ENCODE measurements around the gene PPP2R2B.

PPP2R2B gene

GRCh38 chr5:146721073-146721815 lies 157.3 kb downstream of the PPP2R2B start:
- DNase-seq: peak in 9 of 42 donors; percentile 26 to 51 (median 31)
- intact Hi-C loops (cut with DNase I): no loop called here

GRCh38 chr5:146720107-146720506 lies 158.4 kb downstream of the PPP2R2B start:
- intact Hi-C loops (cut with DNase I): no loop called here
- DNase-seq: no peak

- DNase-seq: no peak
- intact Hi-C loops (cut with DNase I): no loop called here
These were observed 159.4 kb downstream of the PPP2R2B start for GRCh38 chr5:146719179-146719578.

GRCh38 chr5:146718609-146719008 lies 159.9 kb downstream of the PPP2R2B start:
- intact Hi-C loops (cut with DNase I): no loop called here
- DNase-seq: no peak

GRCh38 chr5:146717951-146718350 lies 160.6 kb downstream of the PPP2R2B start:
- intact Hi-C loops (cut with DNase I): no loop called here
- DNase-seq: no peak

- intact Hi-C loops (cut with DNase I): no loop called here
- DNase-seq: no peak
These were observed 161.9 kb downstream of the PPP2R2B start for GRCh38 chr5:146716636-146717035.

GRCh38 chr5:146710348-146710747 lies 168.2 kb downstream of the PPP2R2B start:
- no peak for DNase-seq
- intact Hi-C loops (cut with DNase I): no loop called here

- intact Hi-C loops (cut with DNase I): no loop called here
- no peak for DNase-seq
These were observed 171.2 kb downstream of the PPP2R2B start for GRCh38 chr5:146707316-146707715.

GRCh38 chr5:146706321-146706972 lies 172.1 kb downstream of the PPP2R2B start:
- intact Hi-C loops (cut with DNase I): no loop called here
- no peak for DNase-seq

- peak in 1 of 42 donors; percentile 40 for DNase-seq
- intact Hi-C loops (cut with DNase I): no loop called here
These were observed 173.4 kb downstream of the PPP2R2B start for GRCh38 chr5:146704949-146705665.

GRCh38 chr5:146703899-146704298 lies 174.7 kb downstream of the PPP2R2B start:
- no peak for DNase-seq
- intact Hi-C loops (cut with DNase I): no loop called here

- intact Hi-C loops (cut with DNase I): no loop called here
- no peak for DNase-seq
These were observed 175.1 kb downstream of the PPP2R2B start for GRCh38 chr5:146703499-146703898.

GRCh38 chr5:146699664-146700418 lies 178.7 kb downstream of the PPP2R2B start:
- intact Hi-C loops (cut with DNase I): no loop called here
- DNase-seq: peak in 11 of 42 donors; percentile 19 to 59 (median 33)

- intact Hi-C loops (cut with DNase I): no loop called here
- peak in 1 of 42 donors; percentile 48 for DNase-seq
These were observed 179.4 kb downstream of the PPP2R2B start for GRCh38 chr5:146699138-146699537.

- no peak for DNase-seq
- intact Hi-C loops (cut with DNase I): no loop called here
These were observed 179.9 kb downstream of the PPP2R2B start for GRCh38 chr5:146698651-146699050.

GRCh38 chr5:146697211-146697610 lies 181.3 kb downstream of the PPP2R2B start:
- no peak for DNase-seq
- intact Hi-C loops (cut with DNase I): no loop called here

- intact Hi-C loops (cut with DNase I): no loop called here
- DNase-seq: no peak
These were observed 182.9 kb downstream of the PPP2R2B start for GRCh38 chr5:146695646-146696045.

GRCh38 chr5:146690880-146691355 lies 187.6 kb downstream of the PPP2R2B start:
- intact Hi-C loops (cut with DNase I): no loop called here
- no peak for DNase-seq

GRCh38 chr5:146687630-146688029 lies 190.9 kb downstream of the PPP2R2B start:
- DNase-seq: no peak
- intact Hi-C loops (cut with DNase I): no loop called here

Data from head of caudate nucleus (tissue), 42 donors.